AG09319 (cell line): ENCODE data around the gene TPRG1L.

Experiments
- DNase-seq: peaks from one replicate; pipeline ENCODE4 v3.0.0-alpha.2; 2010; ENCODE audit warnings: low read depth; ENCODE audit errors: extremely low read depth
- CTCF ChIP-seq: IDR thresholded peaks from 2 replicates; pipeline ENCODE4 v1.5.1; 2011; ENCODE audit warnings: low read depth, mild to moderate bottlenecking, inconsistent platforms, low read length, moderate library complexity

Gene TPRG1L

GRCh38 chr1:3596663-3597598 lies 27.9 kb upstream of the TPRG1L start:
- no peak for TF ChIP-seq CTCF
- no peak for DNase-seq

- TF ChIP-seq CTCF: no peak
- DNase-seq: no peak
These were observed 27.2 kb upstream of the TPRG1L start for GRCh38 chr1:3597599-3597964.

GRCh38 chr1:3598051-3598491 lies 26.7 kb upstream of the TPRG1L start:
- no peak for TF ChIP-seq CTCF
- no peak for DNase-seq

- no peak for DNase-seq
These were observed 26.1 kb upstream of the TPRG1L start for GRCh38 chr1:3598522-3599285.

GRCh38 chr1:3599286-3599811 lies 25.5 kb upstream of the TPRG1L start:
- no peak for DNase-seq
- no peak for TF ChIP-seq CTCF

More at GRCh38 chr1:3598522-3599285, 26.1 kb upstream of the TPRG1L start:
- no peak for TF ChIP-seq CTCF

- no peak for TF ChIP-seq CTCF
- no peak for DNase-seq
These were observed 25.0 kb upstream of the TPRG1L start for GRCh38 chr1:3599816-3600215.

GRCh38 chr1:3600354-3600753 lies 24.5 kb upstream of the TPRG1L start:
- no peak for DNase-seq
- TF ChIP-seq CTCF: no peak
